Measurements from ENCODE around the gene MYO5B.

DNA sequence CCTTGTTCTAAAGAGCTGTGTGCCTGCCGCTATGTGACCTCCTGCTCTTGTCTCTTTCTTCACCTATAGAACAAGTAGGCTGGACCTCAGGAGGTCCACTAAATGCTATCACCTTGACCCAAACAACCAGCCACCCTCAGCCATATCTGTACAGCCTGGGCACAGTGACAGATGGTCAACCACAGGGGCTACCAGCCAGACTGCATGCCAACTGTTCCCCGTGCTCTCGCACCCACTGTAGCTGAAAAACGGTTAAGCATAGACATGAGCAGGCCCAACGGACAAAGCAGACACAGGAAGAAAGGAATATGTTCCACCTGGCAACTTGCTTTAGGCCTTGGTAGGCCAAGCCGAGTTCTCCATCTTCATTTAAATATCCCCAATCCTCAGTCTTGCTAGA, 338.5 kb downstream of the MYO5B start:
- TF ChIP-seq ZNF280A (IDR thresholded peaks at IDR 0.05; ENCODE audit: low read depth, partially characterized antibody): no peak
- TF ChIP-seq GATAD2A (IDR thresholded peaks at IDR 0.05): no peak
- TF ChIP-seq RNF219 (CRISPR knock-in tag; IDR thresholded peaks at IDR 0.05): no peak
